NOMO-1 treated with DMSO at 0.1 percent for 48 hours (cell line): ENCODE results near the gene COBL.

Experiments used
- DNase-seq: peaks from one replicate; lab custom pipeline; 2025; ENCODE audit not compliant: unreplicated experiment; lab: John Stamatoyannopoulos, UW

The COBL gene

DNA sequence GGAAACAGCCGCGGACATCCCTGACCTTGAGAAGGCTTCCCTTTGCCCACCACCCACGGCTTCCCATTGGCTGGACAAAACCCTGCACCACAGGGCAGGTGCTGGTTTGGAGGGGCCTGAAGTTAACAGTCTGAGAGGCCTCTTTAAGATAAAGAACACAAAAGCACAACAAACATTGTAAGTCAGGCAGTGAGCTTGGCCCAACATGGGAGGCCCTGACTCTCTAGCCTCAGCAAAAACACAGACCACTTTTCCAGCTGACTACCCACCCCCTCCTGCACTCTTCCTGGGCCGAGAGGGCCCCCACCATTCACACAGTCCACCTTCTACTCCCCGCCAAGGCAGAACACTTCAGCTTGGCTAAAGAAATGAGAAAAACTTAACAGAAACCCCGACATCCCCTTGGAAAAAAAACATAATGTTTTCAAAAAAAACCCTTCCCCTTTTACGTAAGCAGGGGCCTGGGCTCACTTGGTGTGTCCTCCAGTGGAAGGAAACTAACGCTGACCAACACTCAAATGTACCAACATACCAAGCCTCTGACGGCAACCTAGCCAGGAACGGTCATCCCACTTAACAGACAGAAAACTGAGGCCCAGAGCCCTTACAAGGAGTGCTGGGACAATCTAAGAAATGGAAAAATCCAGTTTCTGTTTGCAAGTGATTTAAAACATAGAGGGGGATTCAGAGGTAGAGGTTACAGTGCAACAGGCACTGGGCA is 80.9 kb downstream of the COBL start:
- no peak for DNase-seq

DNA sequence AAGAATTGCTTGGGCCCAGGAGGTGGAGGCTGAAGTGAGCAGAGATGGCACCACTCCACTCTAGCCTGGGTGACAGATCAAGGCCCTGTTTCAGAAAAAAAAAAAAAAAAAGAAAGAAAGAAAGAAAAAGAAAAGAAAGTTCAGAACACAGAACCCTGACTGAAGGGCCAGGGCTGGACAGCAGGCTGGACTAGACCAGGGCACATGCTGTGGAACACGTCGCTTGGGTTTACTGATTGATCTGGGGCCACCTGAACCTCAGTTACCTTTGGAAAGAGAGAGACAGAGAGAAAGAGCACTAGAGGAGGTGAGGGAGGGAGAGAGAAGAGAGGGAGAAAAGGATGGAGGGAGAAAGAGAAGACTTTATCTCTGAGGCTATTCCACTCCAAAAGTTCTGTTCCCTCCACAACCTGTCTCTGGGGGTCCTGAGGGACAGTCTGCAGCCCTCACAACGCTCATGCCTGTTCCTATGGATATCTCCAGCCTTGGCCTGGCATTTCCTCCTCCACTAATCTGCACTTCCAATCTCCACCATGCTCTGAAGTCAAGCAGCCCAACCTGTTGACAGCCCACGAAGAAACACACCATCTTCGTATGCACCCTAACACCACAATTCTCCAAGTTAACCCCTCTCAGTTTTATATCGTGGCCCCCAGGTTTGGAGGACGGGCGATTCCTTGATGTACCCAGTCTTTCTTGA is 81.8 kb downstream of the COBL start:
- no peak for DNase-seq

DNA sequence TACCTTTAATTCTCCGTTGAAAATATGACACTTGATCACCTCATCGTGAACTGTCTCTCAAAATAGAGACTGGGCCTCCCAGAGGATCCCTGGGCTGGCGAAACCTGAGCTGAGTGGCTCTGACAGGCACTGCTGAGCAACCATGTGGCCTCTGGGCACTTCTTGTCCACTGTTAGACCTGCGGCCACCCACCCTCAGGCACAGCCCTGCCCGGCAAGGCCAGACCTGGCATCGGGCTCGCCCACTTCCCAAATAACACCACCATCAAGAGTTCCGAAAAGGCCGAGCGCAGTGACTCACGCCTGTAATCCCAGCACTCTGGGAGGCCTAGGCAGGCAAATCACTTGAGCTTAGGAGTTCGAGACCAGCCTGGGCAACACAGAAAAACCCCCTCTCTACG is 82.5 kb downstream of the COBL start:
- DNase-seq, result no peak

DNA sequence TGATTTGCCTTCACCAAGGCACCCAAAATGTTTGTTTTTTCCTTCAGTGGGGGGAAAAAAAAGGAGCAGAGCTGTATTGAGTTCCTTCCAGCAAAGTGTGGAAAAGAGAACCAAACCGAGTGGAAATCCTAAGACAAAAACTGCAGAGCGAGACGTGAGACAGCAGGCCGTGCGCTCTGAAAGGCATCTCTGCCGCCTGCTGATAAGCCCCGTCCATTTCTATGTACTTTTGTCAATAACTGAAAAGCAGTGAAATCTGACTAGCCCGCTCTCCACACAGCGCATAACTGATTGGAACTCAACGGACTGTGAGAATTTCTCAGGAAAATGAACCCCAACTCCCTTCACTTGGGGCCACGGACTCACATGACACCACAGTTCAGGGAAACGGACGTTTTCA is 83.2 kb downstream of the COBL start:
- DNase-seq, result no peak

DNA sequence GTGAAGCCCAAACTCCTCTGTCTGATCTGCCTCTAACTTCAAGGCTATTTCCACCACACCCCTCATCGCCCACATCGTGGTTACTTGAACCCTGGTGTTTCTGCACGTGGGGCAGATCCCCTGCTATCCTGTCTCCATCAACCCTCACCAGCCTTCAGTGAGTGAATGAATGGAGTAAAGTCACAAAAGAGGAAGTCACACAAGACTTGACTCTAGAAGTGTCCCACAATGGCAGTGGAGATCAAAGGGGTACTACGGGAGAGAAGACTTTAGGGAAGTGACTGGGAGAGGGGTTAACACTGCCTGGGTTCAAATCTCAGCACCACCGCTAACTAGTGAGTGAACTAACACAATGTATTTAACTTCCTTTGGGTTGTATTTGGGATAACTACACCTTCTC is 85.9 kb downstream of the COBL start:
- DNase-seq, result no peak

DNA sequence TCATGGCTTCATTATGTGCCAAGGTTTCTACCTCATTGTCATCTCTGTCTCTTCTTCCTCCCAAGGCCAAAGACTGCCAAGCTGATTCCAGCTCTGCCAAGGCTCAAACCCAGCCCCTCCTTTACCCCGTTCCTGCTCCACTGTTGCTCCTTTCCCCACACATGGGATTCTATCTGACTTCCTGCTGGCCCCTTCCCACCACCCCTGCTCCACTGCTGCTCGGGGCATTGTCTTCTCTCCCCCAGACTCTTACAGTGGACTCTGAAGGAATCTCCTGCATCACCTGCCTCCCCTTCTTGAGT is 86.3 kb downstream of the COBL start:
- no peak for DNase-seq

DNA sequence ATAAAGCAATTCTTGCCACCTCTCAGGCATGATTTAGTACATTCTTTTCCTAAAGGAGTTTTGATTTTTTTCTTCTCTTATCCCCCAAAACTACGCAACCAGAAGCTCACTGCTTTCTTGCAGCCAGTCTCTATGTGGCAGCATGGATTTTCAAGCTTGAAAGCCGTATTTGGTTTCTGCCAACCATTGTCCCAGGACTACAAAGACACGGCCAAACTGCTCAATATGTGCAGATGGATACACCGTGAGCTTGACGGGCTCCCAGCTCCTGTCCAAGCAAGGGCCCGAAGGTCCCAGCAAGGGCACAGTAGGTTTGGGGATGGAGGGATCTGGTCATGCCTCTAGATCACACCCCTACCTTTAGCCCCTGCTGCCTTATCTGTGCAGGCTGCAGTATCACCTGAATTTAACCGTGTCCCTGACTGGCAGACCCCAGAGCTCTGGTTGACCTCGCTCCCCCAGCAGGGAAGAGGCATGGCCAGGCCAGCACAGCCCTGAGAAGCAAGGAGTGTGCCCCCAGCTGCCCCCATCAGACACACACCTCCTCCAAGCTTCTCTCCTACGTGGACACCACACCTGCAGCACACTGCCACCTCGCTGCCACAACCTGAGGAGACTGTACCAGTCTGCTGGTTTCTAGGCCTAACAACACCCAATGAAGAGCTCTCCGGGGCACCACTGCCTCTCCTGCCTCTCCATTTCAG is 86.8 kb downstream of the COBL start:
- no peak for DNase-seq

DNA sequence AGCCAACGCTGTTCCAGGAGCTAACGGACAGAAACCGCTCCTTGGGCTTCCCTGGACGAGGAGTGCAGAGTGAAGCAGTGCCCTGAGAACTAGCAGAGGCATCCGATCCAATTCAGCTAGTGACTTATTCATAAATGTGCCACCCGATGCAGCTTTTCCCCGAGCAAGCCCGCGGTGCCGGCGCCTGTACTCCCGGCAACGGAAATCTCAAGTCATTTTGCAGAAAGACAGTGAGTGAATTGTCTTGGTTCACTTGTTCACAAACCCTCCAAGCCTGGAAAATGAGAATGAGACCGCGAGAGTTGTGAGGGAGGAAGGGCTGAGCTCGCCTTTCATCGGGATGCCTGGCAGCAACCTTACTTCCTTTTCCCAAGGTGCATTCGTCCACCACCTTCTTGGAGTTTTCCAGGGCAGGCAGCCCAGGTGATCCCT is 87.5 kb downstream of the COBL start:
- DNase-seq, result no peak

DNA sequence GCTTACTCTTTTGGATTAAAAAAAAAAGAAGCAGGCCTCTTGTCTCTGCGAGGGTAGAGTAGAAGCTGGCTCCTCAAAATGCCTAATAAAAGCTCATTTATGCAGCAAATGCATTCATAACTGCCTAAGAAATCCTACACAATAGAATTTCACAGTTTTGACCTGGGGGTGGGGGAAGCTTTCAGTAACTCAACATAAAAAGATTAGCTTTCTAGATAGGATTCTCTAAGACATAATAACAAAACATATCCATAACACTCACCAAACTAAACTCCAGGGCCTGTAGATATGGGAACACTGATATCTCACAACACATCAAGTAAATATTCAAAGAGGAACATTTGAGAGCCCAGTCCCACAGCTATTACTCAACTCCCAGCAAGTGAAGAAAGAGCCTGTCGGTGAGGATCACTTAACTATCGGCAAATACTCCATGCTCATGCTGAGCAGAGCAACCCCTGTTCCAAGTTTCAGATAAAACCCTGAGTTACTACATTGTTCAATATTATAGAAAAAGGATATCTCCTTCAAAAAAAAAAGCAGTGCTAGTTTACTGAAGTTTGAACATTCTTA is 88.1 kb downstream of the COBL start:
- DNase-seq, result no peak

DNA sequence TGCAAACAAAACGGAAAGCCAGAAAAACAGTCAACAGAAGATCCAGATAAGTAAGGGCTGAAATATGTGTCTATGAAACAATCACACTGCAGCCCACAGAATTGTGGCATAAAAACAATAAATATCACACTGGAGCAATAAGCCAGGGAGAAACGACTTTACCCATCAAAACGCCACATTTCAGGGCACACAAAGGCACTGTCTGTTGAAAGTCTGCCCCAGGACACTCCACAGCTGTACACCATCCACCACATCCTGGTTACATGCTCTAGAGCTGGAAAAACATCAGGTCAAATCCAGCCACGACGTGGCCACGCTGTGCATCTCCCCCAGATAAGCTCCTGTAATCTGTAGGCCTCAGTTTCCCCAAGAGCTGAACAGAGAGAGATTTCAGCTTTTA is 88.7 kb downstream of the COBL start:
- no peak for DNase-seq

DNA sequence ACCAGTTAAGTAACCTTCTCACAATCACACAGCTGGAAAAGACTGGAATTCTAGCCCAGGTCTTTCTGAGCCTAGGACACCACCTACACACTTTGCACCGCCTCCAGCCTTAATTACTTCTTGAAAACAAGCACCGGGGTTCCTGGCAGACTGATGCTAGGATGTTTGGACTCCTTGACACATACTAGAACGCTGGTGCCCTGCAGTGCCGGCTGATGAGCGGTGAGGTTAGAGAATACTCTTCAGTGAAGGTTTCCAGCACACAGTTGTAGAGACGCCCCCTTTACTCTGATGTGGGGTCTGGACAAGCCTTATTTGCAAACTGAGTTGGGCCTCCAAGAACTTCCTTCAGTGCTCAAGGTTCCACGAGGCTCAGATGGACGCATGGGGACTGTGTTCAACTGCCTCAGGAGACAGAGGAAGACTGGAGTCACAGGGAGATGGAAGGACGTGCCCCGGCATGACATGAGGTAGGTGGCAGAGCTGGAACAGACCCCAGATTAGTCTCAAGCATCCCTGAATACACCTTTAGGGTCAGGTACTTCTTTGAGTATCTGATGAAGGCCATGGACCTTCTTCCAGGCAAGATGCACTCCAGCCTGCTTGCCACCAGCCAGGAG is 89.6 kb downstream of the COBL start:
- DNase-seq, result no peak

DNA sequence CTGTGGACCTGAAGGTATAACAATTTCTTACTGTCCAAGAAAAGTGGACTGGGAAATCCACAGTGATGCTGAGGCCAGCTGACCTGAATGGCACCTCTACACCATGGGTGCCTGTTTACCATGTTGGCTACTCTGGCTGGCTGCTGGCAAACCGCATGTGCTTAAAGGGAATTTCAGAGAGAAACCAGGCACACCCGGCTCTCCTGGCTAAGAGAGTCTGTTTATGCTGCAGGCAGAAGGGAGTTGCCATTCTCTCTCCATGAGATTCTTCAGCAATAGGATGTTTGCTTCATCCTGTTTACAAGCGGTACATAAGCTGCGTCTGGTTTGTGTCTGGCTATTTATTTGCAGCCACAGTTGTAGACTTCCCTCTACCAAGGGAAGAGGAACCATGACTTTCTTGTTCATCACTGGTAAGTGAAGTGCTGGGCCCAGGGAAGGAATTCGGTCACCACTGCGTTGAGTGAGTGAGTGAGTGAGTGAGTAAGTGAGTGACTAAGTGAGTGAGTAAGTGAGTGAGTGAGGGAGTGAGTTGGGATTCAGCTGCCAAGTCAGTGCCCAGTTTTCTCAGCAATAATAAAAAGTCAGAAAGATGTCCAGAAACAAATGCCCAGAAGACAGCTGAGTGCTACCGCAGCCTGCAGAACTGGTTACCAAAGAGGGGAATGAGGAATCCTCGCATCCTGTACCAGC is 90.4 kb downstream of the COBL start:
- no peak for DNase-seq

DNA sequence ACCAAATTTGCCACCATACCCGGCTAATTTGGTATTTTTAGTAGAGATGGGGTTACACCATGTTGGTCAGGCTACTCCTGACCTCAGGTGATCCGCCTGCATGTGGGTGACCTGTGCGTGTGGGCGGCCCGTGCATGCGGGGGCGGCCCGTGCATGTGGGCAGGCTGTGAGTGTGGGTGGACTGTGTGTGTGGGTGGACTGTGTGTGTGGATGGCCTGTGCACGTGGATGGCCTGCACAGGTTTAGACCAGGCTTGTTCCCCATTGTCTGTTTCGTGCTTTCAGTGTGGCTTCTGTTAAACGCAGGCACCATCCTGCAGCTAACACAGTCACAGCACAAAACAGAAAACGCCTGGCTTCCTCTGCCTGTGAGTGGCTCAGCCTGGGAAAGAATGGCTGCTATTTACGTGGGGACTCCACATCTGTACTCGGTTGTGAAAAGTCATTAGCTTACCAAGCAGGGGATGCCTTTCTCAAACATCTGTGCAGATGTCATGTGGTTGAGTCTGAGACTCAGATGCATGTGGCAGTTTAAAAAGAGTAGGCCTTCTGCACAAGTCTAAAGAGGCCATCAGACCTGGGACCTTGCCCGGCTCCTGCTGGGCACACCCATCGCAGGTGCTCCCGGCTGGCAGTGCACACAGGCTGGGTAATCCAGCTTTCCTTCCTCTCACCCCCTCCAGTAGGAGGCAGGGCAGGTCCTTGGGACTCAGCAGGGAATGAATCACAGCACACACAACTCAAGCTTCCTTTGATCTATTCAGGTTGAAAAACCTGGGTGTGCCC is 91.6 kb downstream of the COBL start:
- no peak for DNase-seq

DNA sequence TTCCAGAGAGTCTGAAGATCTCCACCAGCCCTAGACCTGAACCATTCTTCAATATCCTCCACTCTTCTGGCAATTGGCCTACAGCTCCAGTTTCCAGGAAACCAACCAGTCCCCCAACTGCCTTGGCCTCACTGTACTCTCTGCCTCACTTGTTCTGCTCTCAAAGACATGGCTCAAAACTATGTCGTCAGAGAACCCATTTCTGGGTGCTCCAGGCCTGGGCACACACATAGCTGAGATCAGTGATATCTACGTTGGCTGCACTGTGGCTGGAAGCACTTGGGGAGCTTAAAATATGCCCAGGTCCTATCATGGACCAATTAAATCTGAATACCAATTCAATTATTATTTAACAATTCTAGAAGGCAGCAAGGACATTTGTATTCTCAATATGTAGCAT is 93.1 kb downstream of the COBL start:
- no peak for DNase-seq

DNA sequence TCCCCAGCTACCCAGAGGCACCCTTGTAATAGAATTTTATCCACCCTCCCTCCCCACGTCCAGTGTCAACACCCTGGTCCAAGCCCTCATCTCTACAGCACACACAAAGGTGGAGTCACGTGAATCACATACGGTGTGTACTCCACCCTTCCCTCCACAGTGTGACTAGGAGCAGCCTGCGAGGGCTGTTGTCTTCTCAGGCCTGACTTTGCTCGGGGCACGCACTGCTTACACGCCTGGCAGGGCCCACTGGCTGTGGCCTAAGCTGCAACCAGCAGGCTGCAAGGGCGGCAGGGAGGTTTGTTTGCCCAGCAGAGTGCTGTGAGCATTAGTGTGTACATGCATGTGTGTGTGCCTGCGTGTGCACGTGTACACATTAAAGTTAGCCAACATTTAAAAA is 93.7 kb downstream of the COBL start:
- no peak for DNase-seq

DNA sequence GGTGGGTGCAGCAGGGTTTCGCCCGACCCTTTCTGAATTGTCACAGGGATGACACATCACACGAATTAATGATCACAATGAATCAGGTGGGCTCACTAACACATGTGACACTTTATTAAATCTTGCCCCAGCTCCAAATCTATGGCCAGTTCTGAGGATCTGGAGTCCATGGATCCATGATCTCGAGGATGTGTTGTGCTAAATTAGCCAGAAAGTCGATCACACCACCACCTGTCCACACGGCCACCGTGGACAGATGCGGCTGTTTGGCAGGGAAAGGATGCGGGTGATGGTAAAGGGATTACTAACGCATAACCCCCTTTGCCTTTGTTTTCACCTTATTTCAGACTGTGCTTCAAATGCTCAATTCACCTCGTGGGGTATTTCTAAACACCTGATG is 96.4 kb downstream of the COBL start:
- DNase-seq, result no peak

DNA sequence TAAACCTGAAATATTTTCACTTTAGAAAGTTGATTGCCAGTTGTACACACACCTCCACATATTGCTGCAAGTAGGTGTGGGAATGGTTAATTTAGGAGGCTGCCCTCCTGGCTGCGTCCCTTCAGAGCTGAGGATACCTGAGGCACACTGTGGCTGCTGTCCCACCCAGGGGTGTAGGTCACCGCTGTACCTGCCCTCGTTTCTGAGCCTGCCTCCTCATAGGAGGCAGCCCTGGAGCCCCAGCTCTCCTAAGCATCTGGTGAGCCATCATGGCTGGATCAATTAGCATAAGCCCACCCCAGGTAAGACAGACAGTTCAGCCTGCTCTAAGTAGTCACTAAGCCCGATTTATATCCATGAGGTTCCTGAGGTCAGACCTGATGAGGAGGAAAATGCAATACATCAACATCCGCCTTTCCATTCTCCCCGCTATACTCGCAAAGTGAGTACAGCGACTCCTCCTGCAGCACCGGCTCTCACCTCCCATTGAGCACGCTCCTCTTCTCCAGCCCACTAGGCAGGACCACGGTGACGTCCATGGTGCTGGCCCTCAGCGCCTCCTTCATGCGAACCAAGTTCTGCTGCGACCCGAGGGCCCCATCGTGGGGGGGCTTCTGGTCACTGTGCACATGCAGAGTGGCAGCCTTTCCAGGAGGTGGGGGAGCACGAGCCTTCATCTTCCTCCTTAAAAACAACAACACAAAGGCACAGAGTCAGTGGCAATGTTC is 97.2 kb downstream of the COBL start:
- DNase-seq, result no peak

DNA sequence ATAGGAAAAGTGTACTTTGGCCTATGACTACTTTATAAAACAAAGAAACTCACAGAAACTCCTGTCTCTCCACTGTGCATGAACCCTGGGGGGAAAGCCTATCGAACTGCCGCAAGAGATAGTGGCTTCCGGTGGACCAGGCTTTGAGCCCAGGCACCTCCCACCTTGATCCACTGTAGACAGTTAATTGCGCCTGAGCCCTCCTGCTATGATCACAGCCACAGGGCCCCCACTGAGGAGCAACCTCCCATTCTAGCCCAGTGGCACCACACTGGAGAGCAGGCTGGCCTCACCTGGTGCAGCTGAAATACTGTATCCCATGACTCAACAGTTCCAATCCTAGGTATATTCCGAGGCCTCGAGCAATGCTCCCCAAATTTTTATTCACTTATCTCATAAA is 98.8 kb downstream of the COBL start:
- no peak for DNase-seq

DNA sequence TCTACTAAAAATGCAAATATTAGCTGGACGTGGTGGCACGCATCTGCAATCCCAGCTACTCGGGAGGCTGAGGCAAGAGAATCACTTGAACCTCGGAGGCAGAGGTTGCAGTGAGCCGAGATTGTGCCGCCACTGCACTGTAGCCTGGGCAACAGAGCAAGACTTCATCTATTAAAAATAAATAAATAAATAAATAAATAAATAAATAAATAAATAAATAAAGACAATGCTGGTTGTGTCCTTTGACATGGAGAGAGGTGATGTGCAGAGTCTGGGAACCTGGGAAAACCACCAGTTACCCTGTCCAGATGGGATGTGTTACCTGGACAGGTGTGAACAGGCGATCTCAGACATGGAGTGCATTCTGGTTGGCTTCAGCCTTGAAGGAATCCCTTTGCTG is 102.5 kb downstream of the COBL start:
- no peak for DNase-seq

DNA sequence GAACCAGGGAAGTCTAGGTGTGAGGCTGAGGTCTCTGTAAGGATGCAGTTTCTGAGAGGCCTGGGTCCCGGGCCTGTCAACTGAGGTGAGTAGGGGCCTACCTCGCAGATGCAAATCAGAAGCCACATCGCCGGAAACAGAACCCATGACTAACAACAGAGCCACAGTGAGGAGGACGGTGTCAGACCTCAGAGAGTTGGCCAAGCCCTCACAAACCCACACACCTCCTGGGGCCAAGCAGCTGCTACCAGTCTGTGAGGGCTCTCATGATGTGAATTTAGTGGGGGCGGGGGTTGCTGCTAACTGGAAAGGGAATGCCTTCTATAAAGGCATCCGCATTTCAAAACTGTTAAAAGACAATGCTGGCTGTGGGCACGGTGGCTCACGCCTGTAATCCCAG is 103.0 kb downstream of the COBL start:
- DNase-seq, result no peak
